Astrocyte (in vitro differentiated cells and primary cell): ENCODE results near the gene CFD. TPM values are rescaled to one million over a fixed set of nuclear protein-coding genes. Genes with fewer than 3 reads are reported as not detected.

Source experiments
- DNase-seq: peaks from one replicate; pipeline ENCODE4 v3.0.0-alpha.2; 2010; ENCODE audit warnings: low read depth
- FAIRE-seq: peaks from 2 replicates; lab custom pipeline; 2011; peaks lifted over from hg19 to GRCh38; lab: Jason Lieb, UNC
- H2AFZ ChIP-seq: 2 replicates; pipeline ENCODE4 v1.6.0; 2012; ENCODE audit warnings: low read depth, low read length, inconsistent platforms
- H3K27ac ChIP-seq: 2 replicates; pipeline ENCODE4 v1.5.1; 2011; ENCODE audit warnings: low read depth, low read length, inconsistent platforms
- H3K27me3 ChIP-seq: 2 replicates; pipeline ENCODE4 v1.6.0; 2011; ENCODE audit warnings: low read length, inconsistent platforms; ENCODE audit not compliant: insufficient read depth
- H3K36me3 ChIP-seq: 2 replicates; pipeline ENCODE4 v1.5.1; 2011; ENCODE audit warnings: low read length, inconsistent platforms; ENCODE audit not compliant: insufficient read depth
- H3K4me1 ChIP-seq: 2 replicates; pipeline ENCODE4 v1.5.1; 2011; ENCODE audit warnings: low read length, inconsistent platforms; ENCODE audit not compliant: insufficient read depth
- H3K4me2 ChIP-seq: 2 replicates; pipeline ENCODE4 v1.6.0; 2012; ENCODE audit warnings: low read length, inconsistent platforms
- H3K4me3 ChIP-seq: 2 replicates; pipeline ENCODE4 v1.5.1; 2011; ENCODE audit warnings: low read depth, mild to moderate bottlenecking, low read length, inconsistent platforms; ENCODE audit not compliant: insufficient read depth
- H3K79me2 ChIP-seq: 2 replicates; pipeline ENCODE4 v1.6.0; 2012; ENCODE audit warnings: mild to moderate bottlenecking, low read length, inconsistent platforms; ENCODE audit not compliant: insufficient read depth
- H3K9ac ChIP-seq: 2 replicates; pipeline ENCODE4 v1.6.0; 2012; ENCODE audit warnings: mild to moderate bottlenecking, low read length, inconsistent platforms
- H3K9me3 ChIP-seq: 2 replicates; pipeline ENCODE4 v1.5.1; 2012; ENCODE audit warnings: low read depth, mild to moderate bottlenecking, low read length, inconsistent platforms; ENCODE audit not compliant: insufficient read depth
- H4K20me1 ChIP-seq: 2 replicates; pipeline ENCODE4 v1.6.0; 2012; ENCODE audit warnings: low read length, inconsistent platforms; ENCODE audit not compliant: insufficient read depth
- H3K27ac Mint-ChIP-seq: one replicate; pipeline ENCODE4 v1.8.0; 2021; ENCODE audit warnings: mild to moderate bottlenecking, mixed read lengths; ENCODE audit not compliant: unreplicated experiment
- H3K27me3 Mint-ChIP-seq: one replicate; pipeline ENCODE4 v1.8.0; 2021; ENCODE audit warnings: low read depth, mixed read lengths; ENCODE audit not compliant: unreplicated experiment
- H3K36me3 Mint-ChIP-seq: one replicate; pipeline ENCODE4 v1.8.0; 2021; ENCODE audit warnings: low read depth, mixed read lengths; ENCODE audit not compliant: unreplicated experiment
- H3K4me1 Mint-ChIP-seq: one replicate; pipeline ENCODE4 v1.8.0; 2021; ENCODE audit warnings: low read depth, mixed read lengths; ENCODE audit not compliant: unreplicated experiment
- H3K4me3 Mint-ChIP-seq: one replicate; pipeline ENCODE4 v1.8.0; 2021; ENCODE audit warnings: mild to moderate bottlenecking, moderate library complexity, mixed read lengths; ENCODE audit not compliant: unreplicated experiment
- H3K9me3 Mint-ChIP-seq: one replicate; pipeline ENCODE4 v1.8.0; 2021; ENCODE audit warnings: mild to moderate bottlenecking, mixed read lengths; ENCODE audit not compliant: unreplicated experiment
- CTCF ChIP-seq: IDR thresholded peaks from 2 replicates; pipeline ENCODE4 v1.5.1; 2011; ENCODE audit warnings: low read depth, mild to moderate bottlenecking, inconsistent platforms, low read length, moderate library complexity; ENCODE audit not compliant: insufficient read depth
- EZH2 ChIP-seq: IDR thresholded peaks from 2 replicates; pipeline ENCODE4 v1.6.1; 2012; ENCODE audit warnings: mild to moderate bottlenecking, low read length, inconsistent platforms; ENCODE audit not compliant: insufficient read depth
- total RNA-seq: library from RNA; stranded (reverse); gene quantifications from 2 replicates; pipeline ENCODE4 v1.2.1, GENCODE V29; 2021

The CFD gene
- total RNA-seq, 1 donor from 2014 or later, result 0.59 TPM

GRCh38 chr19:882871-883497, 23.5 kb downstream of the CFD start:
- H3K4me3 Mint-ChIP-seq, result no peak overlapping the region
- Histone ChIP-seq H3K9me3 (no peaks in the 10 kb centered on the region), H4K20me1 (peaks cover 11% of the 10 kb centered on the region), H3K36me3 (peaks cover 7% of the 10 kb centered on the region), H3K4me3 (no peak overlapping the region), H3K4me2 (no peak overlapping the region), H2AFZ (no peak overlapping the region), H3K4me1 (no peaks in the 10 kb centered on the region), H3K9ac (no peak overlapping the region), H3K27ac (no peak overlapping the region), H3K79me2 (no peaks in the 10 kb centered on the region), H3K27me3 (no peaks in the 10 kb centered on the region)
- no peaks in the 10 kb centered on the region for H3K9me3 Mint-ChIP-seq
- H3K27ac Mint-ChIP-seq, result no peak overlapping the region
- no peak for FAIRE-seq
- H3K36me3 Mint-ChIP-seq, result peaks cover 14% of the 10 kb centered on the region
- no peaks in the 10 kb centered on the region for H3K4me1 Mint-ChIP-seq
- DNase-seq, result no peak
- no peak for TF ChIP-seq CTCF
- no peak for TF ChIP-seq EZH2
- no peaks in the 10 kb centered on the region for H3K27me3 Mint-ChIP-seq

- no peaks in the 10 kb centered on the region for H3K27me3 Mint-ChIP-seq
- peaks cover 7% of the 10 kb centered on the region for H3K36me3 ChIP-seq
- H3K27ac ChIP-seq, result no peak overlapping the region
- H3K4me3 ChIP-seq, result no peak overlapping the region
- H3K4me1 Mint-ChIP-seq, result no peaks in the 10 kb centered on the region
- H3K36me3 Mint-ChIP-seq, result peaks cover 14% of the 10 kb centered on the region
- no peak overlapping the region for H3K27ac Mint-ChIP-seq
- H3K79me2 ChIP-seq, result no peaks in the 10 kb centered on the region
- DNase-seq (no peak), FAIRE-seq (no peak)
- TF ChIP-seq CTCF (no peak), EZH2 (no peak)
- no peak overlapping the region for H3K4me2 ChIP-seq
- no peaks in the 10 kb centered on the region for H3K4me1 ChIP-seq
- no peak overlapping the region for H3K4me3 Mint-ChIP-seq
- H2AFZ ChIP-seq, result no peak overlapping the region
- no peaks in the 10 kb centered on the region for H3K27me3 ChIP-seq
- H3K9me3 ChIP-seq, result no peaks in the 10 kb centered on the region
- H3K9me3 Mint-ChIP-seq, result no peaks in the 10 kb centered on the region
- no peak overlapping the region for H3K9ac ChIP-seq
- H4K20me1 ChIP-seq, result peaks cover 11% of the 10 kb centered on the region
Measured at GRCh38 chr19:883661-884211, 24.3 kb downstream of the CFD start.
